ENCODE measurements around the gene ZNF787.
"Not testable (repeated sequence)": the region's sequence is repeated elsewhere in the genome, so short reads cannot be mapped to it uniquely, and the experiment has no call there.

ZNF787 gene

GRCh38 chr19:56103027-56103614 is 18.0 kb downstream of the ZNF787 start:
- no peak for DNase-seq

- DNase-seq: no peak
Measured at GRCh38 chr19:56101746-56102535, 19.2 kb downstream of the ZNF787 start.

GRCh38 chr19:56101095-56101494 is 20.0 kb downstream of the ZNF787 start:
- no peak for DNase-seq

- DNase-seq: no peak
Measured at GRCh38 chr19:56099638-56100539, 21.2 kb downstream of the ZNF787 start.

- no peak for DNase-seq
Measured at GRCh38 chr19:56098731-56099568, 22.1 kb downstream of the ZNF787 start.

GRCh38 chr19:56098237-56098636 is 22.9 kb downstream of the ZNF787 start:
- not testable (repeated sequence) for DNase-seq

- DNase-seq: no peak
Measured at GRCh38 chr19:56097776-56098175, 23.3 kb downstream of the ZNF787 start.

- DNase-seq: no peak
Measured at GRCh38 chr19:56097306-56097705, 23.8 kb downstream of the ZNF787 start.

- DNase-seq: no peak
Measured at GRCh38 chr19:56096665-56097064, 24.4 kb downstream of the ZNF787 start.

- DNase-seq: no peak
Measured at GRCh38 chr19:56094449-56094848, 26.6 kb downstream of the ZNF787 start.

- DNase-seq: no peak
Measured at GRCh38 chr19:56092685-56093631, 28.1 kb downstream of the ZNF787 start.

- no peak for DNase-seq
Measured at GRCh38 chr19:56091751-56092546, 29.1 kb downstream of the ZNF787 start.

- no peak for DNase-seq
Measured at GRCh38 chr19:56091066-56091490, 30.0 kb downstream of the ZNF787 start.

GRCh38 chr19:56089344-56089743 is 31.8 kb downstream of the ZNF787 start:
- no peak for DNase-seq

- DNase-seq: no peak
Measured at GRCh38 chr19:56088497-56089215, 32.4 kb downstream of the ZNF787 start.

- DNase-seq: no peak
Measured at GRCh38 chr19:56087647-56088496, 33.2 kb downstream of the ZNF787 start.

GRCh38 chr19:56086671-56087430 is 34.2 kb downstream of the ZNF787 start:
- DNase-seq: no peak
